ENCODE measurements around the gene ZNF18. TPM values are rescaled to one million over a fixed set of nuclear protein-coding genes. Genes with fewer than 3 reads are reported as not detected.
A peak's percentile ranks its signal among the peaks of the same experiment; 100 is the strongest.

The ZNF18 gene
- total RNA-seq (12.8 and 16.8 TPM in 2 replicates), polyA plus RNA-seq (5.7 and 7.7 TPM in 2 replicates), polyA minus RNA-seq (ENCODE audit: low replicate concordance) (2.7 TPM in 2 replicates)
- 5.4 and 6.2 TPM in 2 replicates for polyA plus RNA-seq (2012)

- Histone ChIP-seq H3K4me2 (ENCODE audit: extremely low read depth, insufficient read depth, low read length) (peak within 1 kb of the TSS; percentile 94), H3K27me3 (ENCODE audit: control insufficient read depth, insufficient read depth, low read length) (no peaks in the 10 kb centered on the region), H3K9ac (ENCODE audit: insufficient read depth, low read length) (peak within 1 kb of the TSS; percentile 55), H3K27ac (ENCODE audit: insufficient read depth, low read length) (peak within 1 kb of the TSS; percentile 84), H3K36me3 (ENCODE audit: control insufficient read depth, insufficient read depth, low read length) (peaks cover 1% of the 10 kb centered on the region), H3K4me1 (ENCODE audit: control insufficient read depth, extremely low read depth, insufficient read depth, low read length) (peaks cover 2% of the 10 kb centered on the region), H2AFZ (ENCODE audit: low read length) (peak within 1 kb of the TSS; percentile 98), H3K4me3 (replicated peaks in 1 of 4; ENCODE audit: control extremely low read depth in 1 of 4, insufficient read depth in 1 of 4, low read depth in 3 of 4, low read length in 4 of 4) (peak within 1 kb of the TSS; percentile 45 to 96 (median 82)), H3K9me3 (ENCODE audit: control insufficient read depth, insufficient read depth, low read depth, low read length) (no peaks in the 10 kb centered on the region), H3K79me2 (ENCODE audit: control insufficient read depth, insufficient read depth, low read length) (no peaks in the 10 kb centered on the region), H4K20me1 (ENCODE audit: control insufficient read depth, extremely low read depth, insufficient read depth, low read length) (no peaks in the 10 kb centered on the region)
- TF ChIP-seq EZH2 (IDR thresholded peaks at IDR 0.05; ENCODE audit: low read length, missing control alignments) (no peak), CTCF (conservative IDR thresholded peaks at IDR 0.05 in 1 of 2, IDR thresholded peaks at IDR 0.05 in 1 of 2; ENCODE audit: low read depth in 1 of 2, low read length in 2 of 2) (no peak)
- peak; percentile 91 to 92 for DNase-seq (ENCODE audit: low read depth in 2 of 2)
Measured at GRCh38 chr17:11997147-11997971, at the start of gene ZNF18. Gene ZNF18, minus strand, starts transcription at chr17:11997475. Its CDS starts 4,646 bp downstream, at chr17:11992829.

GRCh38 chr17:12046786-12047185, 49.5 kb upstream of the ZNF18 start:
- TF ChIP-seq EZH2 (IDR thresholded peaks at IDR 0.05; ENCODE audit: low read length, missing control alignments) (no peak), CTCF (conservative IDR thresholded peaks at IDR 0.05 in 1 of 2, IDR thresholded peaks at IDR 0.05 in 1 of 2; ENCODE audit: low read depth in 1 of 2, low read length in 2 of 2) (no peak)
- H3K4me2 ChIP-seq (ENCODE audit: extremely low read depth, insufficient read depth, low read length): no peak overlapping the region
- no peak overlapping the region for H3K4me3 ChIP-seq (replicated peaks in 1 of 4; ENCODE audit: control extremely low read depth in 1 of 4, insufficient read depth in 1 of 4, low read depth in 3 of 4, low read length in 4 of 4)
- H2AFZ ChIP-seq (ENCODE audit: low read length): no peak overlapping the region
- no peak overlapping the region for H3K27ac ChIP-seq (ENCODE audit: insufficient read depth, low read length)
- H3K36me3 ChIP-seq (ENCODE audit: control insufficient read depth, insufficient read depth, low read length): no peaks in the 10 kb centered on the region
- H3K27me3 ChIP-seq (ENCODE audit: control insufficient read depth, insufficient read depth, low read length): no peaks in the 10 kb centered on the region
- H4K20me1 ChIP-seq (ENCODE audit: control insufficient read depth, extremely low read depth, insufficient read depth, low read length): no peaks in the 10 kb centered on the region
- DNase-seq (ENCODE audit: low read depth in 2 of 2): no peak
- H3K79me2 ChIP-seq (ENCODE audit: control insufficient read depth, insufficient read depth, low read length): peaks cover 47% of the 10 kb centered on the region
- H3K9me3 ChIP-seq (ENCODE audit: control insufficient read depth, insufficient read depth, low read depth, low read length): no peaks in the 10 kb centered on the region
- peaks cover 3% of the 10 kb centered on the region for H3K4me1 ChIP-seq (ENCODE audit: control insufficient read depth, extremely low read depth, insufficient read depth, low read length)
- no peak overlapping the region for H3K9ac ChIP-seq (ENCODE audit: insufficient read depth, low read length)

GRCh38 chr17:12043702-12044101, 46.4 kb upstream of the ZNF18 start:
- Histone ChIP-seq H3K4me3 (replicated peaks in 1 of 4; ENCODE audit: control extremely low read depth in 1 of 4, insufficient read depth in 1 of 4, low read depth in 3 of 4, low read length in 4 of 4) (no peak overlapping the region), H2AFZ (ENCODE audit: low read length) (no peak overlapping the region), H3K4me1 (ENCODE audit: control insufficient read depth, extremely low read depth, insufficient read depth, low read length) (peaks cover 6% of the 10 kb centered on the region), H3K27me3 (ENCODE audit: control insufficient read depth, insufficient read depth, low read length) (no peaks in the 10 kb centered on the region), H3K9ac (ENCODE audit: insufficient read depth, low read length) (no peak overlapping the region), H3K36me3 (ENCODE audit: control insufficient read depth, insufficient read depth, low read length) (no peaks in the 10 kb centered on the region), H3K9me3 (ENCODE audit: control insufficient read depth, insufficient read depth, low read depth, low read length) (no peaks in the 10 kb centered on the region), H3K79me2 (ENCODE audit: control insufficient read depth, insufficient read depth, low read length) (peaks cover 43% of the 10 kb centered on the region), H3K4me2 (ENCODE audit: extremely low read depth, insufficient read depth, low read length) (no peak overlapping the region), H3K27ac (ENCODE audit: insufficient read depth, low read length) (no peak overlapping the region), H4K20me1 (ENCODE audit: control insufficient read depth, extremely low read depth, insufficient read depth, low read length) (no peaks in the 10 kb centered on the region)
- no peak for TF ChIP-seq CTCF (conservative IDR thresholded peaks at IDR 0.05 in 1 of 2, IDR thresholded peaks at IDR 0.05 in 1 of 2; ENCODE audit: low read depth in 1 of 2, low read length in 2 of 2)
- no peak for TF ChIP-seq EZH2 (IDR thresholded peaks at IDR 0.05; ENCODE audit: low read length, missing control alignments)
- no peak for DNase-seq (ENCODE audit: low read depth in 2 of 2)
